ENCODE measurements around the gene RNASEH2B.

The RNASEH2B gene

GRCh38 chr13:50998326-50998725 lies 88.7 kb downstream of the RNASEH2B start:
- no peak for DNase-seq (ENCODE audit: low read depth)

DNA sequence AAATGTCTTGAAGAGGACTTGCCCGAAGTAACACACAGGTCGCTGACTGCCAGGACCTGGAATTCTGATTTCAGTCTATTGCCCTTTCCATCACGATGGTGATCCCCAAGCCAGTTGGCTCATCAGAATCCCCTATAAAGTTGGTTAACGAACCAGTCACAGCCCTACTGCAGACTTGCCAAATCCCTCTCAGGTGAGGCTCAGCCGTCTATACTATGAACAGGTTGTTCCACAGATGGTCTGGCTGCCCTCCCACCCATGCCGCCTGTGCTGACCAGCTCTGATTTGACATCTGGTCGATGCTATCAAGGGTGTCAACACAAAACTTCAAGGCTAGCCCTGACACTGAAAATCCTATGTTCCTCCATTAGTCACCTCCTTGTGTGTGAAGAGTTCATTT lies 90.0 kb downstream of the RNASEH2B start:
- no peak for DNase-seq (ENCODE audit: low read depth)

GRCh38 chr13:51000061-51000460 lies 90.5 kb downstream of the RNASEH2B start:
- DNase-seq (ENCODE audit: low read depth): no peak

DNA sequence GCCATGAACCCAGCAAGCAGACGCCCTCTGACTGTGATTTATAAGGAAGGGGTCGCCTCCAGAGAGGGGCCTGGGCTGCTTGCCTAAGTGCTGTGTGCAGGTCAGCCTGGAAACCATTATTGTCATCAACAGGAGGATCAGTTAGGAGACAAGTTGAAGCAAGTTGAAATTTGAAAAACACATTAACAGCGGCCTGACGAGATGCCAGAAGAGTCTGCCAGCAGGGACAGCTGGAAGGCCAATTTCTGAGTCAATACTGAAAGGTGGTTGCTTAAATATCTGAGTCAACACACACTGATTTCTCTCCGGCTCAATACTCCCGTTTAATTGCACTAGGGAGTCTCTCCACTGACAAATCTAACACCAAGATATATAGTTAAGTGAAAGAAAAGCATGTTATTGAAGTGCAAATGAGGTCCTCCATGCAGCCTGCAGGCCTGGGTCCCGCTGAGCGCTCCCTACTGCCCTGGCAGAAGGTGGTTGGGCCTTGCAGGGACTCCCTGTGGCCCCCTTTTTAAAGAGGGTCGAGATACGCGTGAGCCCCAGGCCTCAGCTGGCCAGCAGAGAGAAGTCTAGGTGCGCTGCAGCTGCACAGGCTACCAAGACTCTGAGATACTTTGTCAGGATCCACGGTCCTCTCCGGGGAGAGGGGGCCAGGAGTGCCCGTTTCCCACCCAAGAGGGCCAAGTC lies 91.1 kb downstream of the RNASEH2B start:
- DNase-seq (ENCODE audit: low read depth): no peak

GRCh38 chr13:51001335-51001734 lies 91.7 kb downstream of the RNASEH2B start:
- DNase-seq (ENCODE audit: low read depth): no peak

GRCh38 chr13:51002736-51003135 lies 93.1 kb downstream of the RNASEH2B start:
- DNase-seq (ENCODE audit: low read depth): no peak

GRCh38 chr13:51003642-51004041 lies 94.1 kb downstream of the RNASEH2B start:
- no peak for DNase-seq (ENCODE audit: low read depth)

DNA sequence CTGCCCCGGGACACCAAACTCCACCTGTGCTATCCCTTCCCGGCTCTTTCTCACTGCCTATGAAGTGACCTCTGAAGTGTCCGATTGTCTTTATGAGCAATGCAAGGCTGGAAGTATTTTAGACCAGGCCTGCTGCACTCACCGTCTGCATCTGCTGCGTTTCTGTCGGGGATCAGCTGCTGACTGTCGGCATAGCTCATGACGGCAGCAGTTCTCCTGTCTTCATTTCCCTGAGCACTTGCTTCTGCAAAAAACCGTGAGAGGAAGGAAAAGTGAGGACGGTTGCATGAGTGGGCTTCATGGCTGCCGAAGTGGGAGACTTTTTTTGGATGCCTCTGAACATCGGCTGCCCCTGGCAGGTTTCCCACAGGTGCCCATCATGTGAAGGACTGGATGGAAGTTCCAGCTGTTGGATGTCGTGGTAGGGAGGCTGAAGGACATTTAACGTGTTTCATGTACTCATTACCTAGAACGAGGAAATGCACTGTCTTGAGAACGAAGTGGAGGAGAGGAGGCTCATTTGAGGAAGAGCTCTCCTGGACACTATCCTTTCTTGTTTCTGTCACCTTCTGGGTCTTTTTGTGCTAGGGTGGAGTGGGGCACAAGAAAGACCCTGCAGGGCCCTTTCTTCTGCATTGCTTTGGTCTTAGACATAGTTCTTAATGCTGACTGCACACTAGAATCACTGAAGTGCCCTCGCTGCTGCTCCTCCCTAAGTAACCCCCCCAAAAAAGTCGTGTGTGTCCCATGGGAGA lies 94.7 kb downstream of the RNASEH2B start:
- DNase-seq (ENCODE audit: low read depth): no peak

DNA sequence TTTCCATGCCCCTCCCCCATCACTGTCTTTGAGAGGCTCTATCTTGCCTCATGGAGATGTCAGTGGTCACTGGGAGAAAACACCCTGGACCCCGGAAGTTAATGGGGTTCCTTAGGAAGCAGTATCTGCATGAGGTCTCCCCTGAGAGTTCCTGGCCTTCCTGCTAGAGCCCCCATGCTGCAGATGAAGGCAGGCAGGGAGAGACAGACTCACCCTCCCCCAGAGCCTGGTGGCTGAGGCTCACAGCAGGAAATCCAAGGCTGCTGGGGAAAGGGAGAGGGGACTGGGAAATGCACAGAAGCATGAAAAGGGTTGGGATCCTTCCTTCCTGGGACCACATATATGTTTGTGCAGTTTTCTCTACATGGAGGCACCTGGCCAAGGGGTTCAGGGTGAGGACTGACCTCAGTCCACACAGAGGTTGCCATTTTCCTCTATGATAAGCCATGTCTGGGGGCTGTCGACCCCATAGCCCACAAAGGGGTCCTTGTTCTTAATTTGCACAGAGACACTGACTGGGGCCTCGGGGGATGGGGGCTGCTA lies 95.4 kb downstream of the RNASEH2B start:
- DNase-seq (ENCODE audit: low read depth): no peak

DNA sequence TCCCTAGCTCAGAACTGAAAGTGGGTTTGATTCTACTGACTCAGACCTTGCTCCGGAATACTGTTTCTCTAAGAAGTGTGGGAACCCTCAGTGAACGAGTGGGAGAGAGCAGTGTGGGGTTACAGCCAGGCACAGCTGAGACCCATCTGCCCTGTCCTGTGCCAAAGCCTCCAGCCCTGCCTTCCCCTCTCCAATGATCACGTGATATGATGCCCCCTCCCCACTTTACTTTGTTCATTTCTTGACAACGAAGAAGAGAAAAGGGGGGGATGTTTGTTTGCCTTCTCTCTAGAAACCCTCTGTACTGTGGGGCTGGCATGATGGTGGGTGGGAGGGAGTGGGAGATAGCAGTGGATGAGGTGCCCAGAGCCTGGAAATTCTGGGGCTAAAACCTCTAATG lies 96.0 kb downstream of the RNASEH2B start:
- DNase-seq (ENCODE audit: low read depth): no peak
